IMR-90 (cell line): ENCODE measurements around the gene IL19. TPM values are rescaled to one million over a fixed set of nuclear protein-coding genes. Genes with fewer than 3 reads are reported as not detected.

ENCODE experiments used
- ATAC-seq: fragments of 200-7000 bp; cut with Tn5 transposase; 2 replicates; pipeline ENCODE4 v1.9.1; 2020; ENCODE audit warnings: low read depth, mild to moderate bottlenecking, moderate library complexity
- BruUV-seq: library from RNA; stranded (reverse); fragments of 400-500 nt; replicated peaks from 2 replicates; lab custom pipeline; 2021; lab: Mats Ljungman, UMichigan
- CTCF ChIA-PET: fragments of 300-600 bp; formaldehyde crosslinking; extraction: SDS; loops from one replicate; lab custom pipeline; 2021; ENCODE audit warnings: antibody characterized with exemption; lab: Yijun Ruan, JAX
- POLR2A ChIA-PET: fragments of 300-600 bp; sonication (Branson Sonifier 250); formaldehyde crosslinking; loops from one replicate; lab custom pipeline; 2022; ENCODE audit warnings: antibody characterized with exemption; ENCODE audit not compliant: unreplicated experiment; lab: Charles Lee
- DNase-seq: peaks from one replicate; pipeline ENCODE4 v3.0.0; 2013
- H2AFZ ChIP-seq: replicated peaks from 2 replicates; pipeline ENCODE3; 2013; ENCODE audit warnings: low read length, mild to moderate bottlenecking; ENCODE audit not compliant: poor library complexity
- H2AK5ac ChIP-seq: 2 replicates; pipeline ENCODE4 v1.6.1; 2013; ENCODE audit warnings: low read depth, low read length, inconsistent platforms
- H2AK9ac ChIP-seq: replicated peaks from 2 replicates; pipeline ENCODE3; 2013; ENCODE audit warnings: mild to moderate bottlenecking, low read depth, low read length, moderate library complexity; ENCODE audit not compliant: poor library complexity
- H2BK120ac ChIP-seq: 2 replicates; pipeline ENCODE4 v1.6.1; 2013; ENCODE audit warnings: low read depth, low read length, inconsistent platforms
- H2BK15ac ChIP-seq: 3 replicates; pipeline ENCODE4 v1.6.1; 2013; ENCODE audit warnings: low read depth, low read length, inconsistent platforms
- H2BK20ac ChIP-seq: 2 replicates; pipeline ENCODE4 v1.6.1; 2013; ENCODE audit warnings: low read depth, mild to moderate bottlenecking, inconsistent platforms, low read length, moderate library complexity
- H2BK5ac ChIP-seq: 2 replicates; pipeline ENCODE4 v1.6.1; 2013; ENCODE audit warnings: mild to moderate bottlenecking, low read depth, low read length, inconsistent platforms; ENCODE audit not compliant: poor library complexity, severe bottlenecking
- H3K14ac ChIP-seq: replicated peaks from 2 replicates; pipeline ENCODE4 v1.6.1; 2013; ENCODE audit warnings: low read depth, low read length, inconsistent platforms
- H3K18ac ChIP-seq: 2 replicates; pipeline ENCODE4 v1.6.1; 2013; ENCODE audit warnings: low read depth, low read length, control low read depth
- H3K23ac ChIP-seq: 2 replicates; pipeline ENCODE4 v1.6.1; 2013; ENCODE audit warnings: low read depth, low read length, inconsistent platforms
- H3K27ac ChIP-seq: 2 replicates; pipeline ENCODE4 v1.5.1; 2013; ENCODE audit warnings: mild to moderate bottlenecking, control low read depth, low read length; ENCODE audit not compliant: insufficient read depth
- H3K27me3 ChIP-seq: 2 replicates; pipeline ENCODE4 v1.6.1; 2013; ENCODE audit warnings: low read length; ENCODE audit not compliant: control insufficient read depth, insufficient read depth
- H3K36me3 ChIP-seq: 2 replicates; pipeline ENCODE4 v1.6.1; 2013; ENCODE audit warnings: low read length, mixed read lengths; ENCODE audit not compliant: control insufficient read depth, insufficient read depth
- H3K4ac ChIP-seq: 2 replicates; pipeline ENCODE4 v1.6.1; 2013; ENCODE audit warnings: low read depth, low read length, inconsistent platforms
- H3K4me1 ChIP-seq: 2 replicates; pipeline ENCODE4 v1.6.1; 2013; ENCODE audit warnings: low read length, mixed read lengths; ENCODE audit not compliant: control insufficient read depth, insufficient read depth
- H3K4me2 ChIP-seq: 2 replicates; pipeline ENCODE4 v1.6.1; 2013; ENCODE audit warnings: low read depth, mild to moderate bottlenecking, control low read depth, low read length, moderate library complexity
- H3K4me3 ChIP-seq: 2 replicates; pipeline ENCODE4 v1.5.1; 2013; ENCODE audit warnings: low read depth, mild to moderate bottlenecking, control low read depth, low read length, moderate library complexity; ENCODE audit not compliant: insufficient read depth
- H3K56ac ChIP-seq: 2 replicates; pipeline ENCODE4 v1.6.1; 2013; ENCODE audit warnings: low read length, inconsistent platforms; ENCODE audit not compliant: insufficient read depth; ENCODE audit errors: extremely low read depth
- H3K79me1 ChIP-seq, 2 experiments: 2 replicates each; pipeline ENCODE4 v1.6.1; 2013; ENCODE audit warnings: low read length in 2 of 2, inconsistent platforms in 1 of 2, low read depth in 1 of 2
- H3K9ac ChIP-seq: 2 replicates; pipeline ENCODE4 v1.6.1; 2013; ENCODE audit warnings: low read depth, low read length, control low read depth
- H3K9me1 ChIP-seq: 2 replicates; pipeline ENCODE4 v1.6.1; 2013; ENCODE audit warnings: low read length, inconsistent platforms; ENCODE audit not compliant: insufficient read depth
- H3K9me3 ChIP-seq: 2 replicates; pipeline ENCODE4 v1.6.1; 2013; ENCODE audit warnings: low read length; ENCODE audit not compliant: control insufficient read depth, insufficient read depth
- H4K20me1 ChIP-seq: 2 replicates; pipeline ENCODE4 v1.6.1; 2013; ENCODE audit warnings: low read length, inconsistent platforms; ENCODE audit not compliant: insufficient read depth
- H4K5ac ChIP-seq: 2 replicates; pipeline ENCODE4 v1.6.1; 2013; ENCODE audit warnings: mild to moderate bottlenecking, low read depth, low read length, control low read depth
- H4K8ac ChIP-seq, 2 experiments: 2 replicates each; pipeline ENCODE4 v1.6.1; 2013; ENCODE audit warnings: low read depth in 2 of 2, low read length in 2 of 2, control low read depth in 1 of 2, inconsistent platforms in 1 of 2
- H4K91ac ChIP-seq: 2 replicates; pipeline ENCODE4 v1.6.1; 2013; ENCODE audit warnings: low read depth, low read length, inconsistent platforms; ENCODE audit not compliant: insufficient read depth
- FOS ChIP-seq: fragments of 150-350 bp; IDR thresholded peaks from 2 replicates; pipeline ENCODE4 v1.6.1; 2016; ENCODE audit warnings: low read depth, low read length
- MAFK ChIP-seq: IDR thresholded peaks from 2 replicates; pipeline ENCODE4 v1.6.1; 2012; ENCODE audit warnings: low read depth, low read length, improper control_type of control experiment
- MXI1 ChIP-seq: IDR thresholded peaks from 2 replicates; pipeline ENCODE4 v1.6.1; 2012; ENCODE audit warnings: low read depth, mild to moderate bottlenecking, low read length, moderate library complexity, borderline replicate concordance
- RCOR1 ChIP-seq: IDR thresholded peaks from 2 replicates; pipeline ENCODE4 v1.6.1; 2012; ENCODE audit warnings: mild to moderate bottlenecking, low read length, improper control_type of control experiment; ENCODE audit not compliant: insufficient replicate concordance
- WGBS, 2 experiments: methylation state at CpG; one replicate each; pipeline versions ENCODE4 v1.1.5 to v1.1.7; 2013; ENCODE audit warnings: missing lambda C conversion rate in 2 of 2; ENCODE audit not compliant: insufficient read length in 1 of 2; ENCODE audit errors: extremely low coverage in 2 of 2; 5-methylcytosine and 5-hydroxymethylcytosine counted together
- dilution Hi-C: fragments of 300-500 bp; cut with HindIII; formaldehyde crosslinking; loops from one replicate; pipeline ENCODE4 v1.14.3; 2018; ENCODE audit warnings: low sequenced_read_pairs; ENCODE audit not compliant: unreplicated experiment
- in situ Hi-C: fragments of 300-500 bp; cut with MboI; formaldehyde crosslinking; loops from 3 replicates; pipeline ENCODE4 v1.14.3; 2019; ENCODE audit warnings: low sequenced_read_pairs, inconsistent platforms, mixed read lengths
- intact Hi-C: fragments of 100-400 bp; cut with micrococcal nuclease; formaldehyde crosslinking; loops from 2 replicates; pipeline ENCODE4 v1.10.0; 2022
- polyA plus RNA-seq, 3 experiments: library from polyadenylated mRNA; depleted of rRNA; stranded (reverse); fragments of >200 nt; gene quantifications; 2 replicates each; pipeline ENCODE4 v1.2.3, GENCODE V29; 2012; ENCODE audit warnings: low replicate concordance in 1 of 3
- total RNA-seq: library from RNA; depleted of rRNA; stranded (reverse); fragments of >200 nt; gene quantifications from 2 replicates; pipeline ENCODE4 v1.2.3, GENCODE V29; 2012
- TF ChIP-seq, protein P1 (sequence below): conservative IDR thresholded peaks from 2 replicates; pipeline ENCODE4 v1.5.1; 2012; ENCODE audit warnings: mild to moderate bottlenecking, low read depth, low read length, improper control_type of control experiment

The IL19 gene
- total and polyA plus RNA-seq, 2 of the 4 experiments (the other 2 are of a cell fraction) = not detected

DNA sequence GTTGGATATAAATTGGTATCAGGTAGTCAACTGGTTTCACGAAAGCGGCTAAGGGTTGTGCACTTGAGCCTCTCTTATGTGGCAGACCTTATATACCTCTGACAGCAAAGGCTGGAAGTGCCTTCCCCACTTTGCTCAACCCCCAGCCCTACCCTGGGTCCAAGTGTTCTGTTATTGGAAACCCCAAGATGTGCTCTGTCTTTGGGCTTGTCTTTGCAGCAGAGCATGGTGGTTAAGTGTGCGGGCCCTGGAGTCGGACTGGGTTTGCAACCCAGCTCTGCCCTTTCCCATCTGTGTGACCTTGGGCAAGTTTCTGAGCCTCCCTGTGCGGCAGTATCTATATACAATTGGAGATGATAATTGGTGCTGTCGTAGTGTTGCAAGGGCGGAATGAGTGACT lies 12.9 kb downstream of the IL19 start:
- Histone ChIP-seq H3K27me3 (no peaks in the 10 kb centered on the region; the same call in none of the 2 replicates), H2AK5ac (no peak overlapping the region), H3K9ac (no peak overlapping the region), H3K36me3 (no peaks in the 10 kb centered on the region), H4K91ac (no peak overlapping the region), H3K79me1 (no peaks in the 10 kb centered on the region), H2BK5ac (no peak overlapping the region), H3K27ac (no peak overlapping the region), H3K4me1 (no peaks in the 10 kb centered on the region), H2BK120ac (no peak overlapping the region), H3K23ac (no peak overlapping the region), H2AK9ac (no peak overlapping the region), H3K14ac (no peak overlapping the region), H3K18ac (no peak overlapping the region), H4K20me1 (no peaks in the 10 kb centered on the region), H4K5ac (no peak overlapping the region), H3K56ac (no peak overlapping the region), H3K4me3 (no peak overlapping the region), H2BK15ac (no peak overlapping the region), H3K9me3 (no peaks in the 10 kb centered on the region), H4K8ac (no peak overlapping the region), H3K4ac (no peak overlapping the region), H2BK20ac (no peak overlapping the region), H3K4me2 (no peak overlapping the region), H3K9me1 (peaks cover 2% of the 10 kb centered on the region; the same call in 1 of the 2 replicates), H2AFZ (no peak overlapping the region)
- 77% methylated on average over 3 of the region's 7 CpGs; no CpG with 5 or more reads in 1 of the 2 experiments for WGBS, 2 experiments
- no peak for TF ChIP-seq MXI1
- TF ChIP-seq FOS = no peak
- TF ChIP-seq, protein P1, sequence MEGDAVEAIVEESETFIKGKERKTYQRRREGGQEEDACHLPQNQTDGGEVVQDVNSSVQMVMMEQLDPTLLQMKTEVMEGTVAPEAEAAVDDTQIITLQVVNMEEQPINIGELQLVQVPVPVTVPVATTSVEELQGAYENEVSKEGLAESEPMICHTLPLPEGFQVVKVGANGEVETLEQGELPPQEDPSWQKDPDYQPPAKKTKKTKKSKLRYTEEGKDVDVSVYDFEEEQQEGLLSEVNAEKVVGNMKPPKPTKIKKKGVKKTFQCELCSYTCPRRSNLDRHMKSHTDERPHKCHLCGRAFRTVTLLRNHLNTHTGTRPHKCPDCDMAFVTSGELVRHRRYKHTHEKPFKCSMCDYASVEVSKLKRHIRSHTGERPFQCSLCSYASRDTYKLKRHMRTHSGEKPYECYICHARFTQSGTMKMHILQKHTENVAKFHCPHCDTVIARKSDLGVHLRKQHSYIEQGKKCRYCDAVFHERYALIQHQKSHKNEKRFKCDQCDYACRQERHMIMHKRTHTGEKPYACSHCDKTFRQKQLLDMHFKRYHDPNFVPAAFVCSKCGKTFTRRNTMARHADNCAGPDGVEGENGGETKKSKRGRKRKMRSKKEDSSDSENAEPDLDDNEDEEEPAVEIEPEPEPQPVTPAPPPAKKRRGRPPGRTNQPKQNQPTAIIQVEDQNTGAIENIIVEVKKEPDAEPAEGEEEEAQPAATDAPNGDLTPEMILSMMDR = no peak
- no peak for TF ChIP-seq MAFK
- no peak for TF ChIP-seq RCOR1
- BruUV-seq = no TSS peak
- no peak for ATAC-seq
- DNase-seq = no peak
- dilution Hi-C loops (no loop called here), in situ Hi-C loops (no loop called here), intact Hi-C loops (no loop called here)
- POLR2A ChIA-PET = no interaction called here
- CTCF ChIA-PET = no interaction called here
